ENCODE data around the gene RGL1. TPM values are rescaled to one million over a fixed set of nuclear protein-coding genes. Genes with fewer than 3 reads are reported as not detected.

The RGL1 gene
- total and polyA plus RNA-seq, 2 donors (not counting 1 experiment from before 2014, with no cell fraction given) = 16.2 to 21.4 TPM

GRCh38 chr1:183808296-183809027 lies 3.5 kb downstream of the RGL1 start:
- Histone ChIP-seq H3K9ac (ENCODE audit: insufficient read depth, low read length) (no peak overlapping the region), H2AFZ (ENCODE audit: low read length) (no peak overlapping the region), H3K4me1 (ENCODE audit: control insufficient read depth, extremely low read depth, insufficient read depth, low read length) (peaks cover 34% of the 10 kb centered on the region), H3K27me3 (ENCODE audit: control insufficient read depth, insufficient read depth, low read length) (no peaks in the 10 kb centered on the region), H3K27ac (ENCODE audit: insufficient read depth, low read length) (peak overlapping the region; percentile 63), H3K9me3 (ENCODE audit: control insufficient read depth, insufficient read depth, low read depth, low read length) (no peaks in the 10 kb centered on the region), H3K36me3 (ENCODE audit: control insufficient read depth, insufficient read depth, low read length) (no peaks in the 10 kb centered on the region), H3K4me3 (replicated peaks in 1 of 4; ENCODE audit: control extremely low read depth in 1 of 4, insufficient read depth in 1 of 4, low read depth in 3 of 4, low read length in 4 of 4) (no peak overlapping the region), H3K4me2 (ENCODE audit: extremely low read depth, insufficient read depth, low read length) (peak overlapping the region; percentile 51), H3K79me2 (ENCODE audit: control insufficient read depth, insufficient read depth, low read length) (peaks cover 41% of the 10 kb centered on the region), H4K20me1 (ENCODE audit: control insufficient read depth, extremely low read depth, insufficient read depth, low read length) (no peaks in the 10 kb centered on the region)
- no peak for DNase-seq (ENCODE audit: low read depth in 2 of 2)
- TF ChIP-seq CTCF (conservative IDR thresholded peaks at IDR 0.05 in 1 of 2, IDR thresholded peaks at IDR 0.05 in 1 of 2; ENCODE audit: low read depth in 1 of 2, low read length in 2 of 2) = no peak
- TF ChIP-seq EZH2 (IDR thresholded peaks at IDR 0.05; ENCODE audit: low read length, missing control alignments) = no peak

DNA sequence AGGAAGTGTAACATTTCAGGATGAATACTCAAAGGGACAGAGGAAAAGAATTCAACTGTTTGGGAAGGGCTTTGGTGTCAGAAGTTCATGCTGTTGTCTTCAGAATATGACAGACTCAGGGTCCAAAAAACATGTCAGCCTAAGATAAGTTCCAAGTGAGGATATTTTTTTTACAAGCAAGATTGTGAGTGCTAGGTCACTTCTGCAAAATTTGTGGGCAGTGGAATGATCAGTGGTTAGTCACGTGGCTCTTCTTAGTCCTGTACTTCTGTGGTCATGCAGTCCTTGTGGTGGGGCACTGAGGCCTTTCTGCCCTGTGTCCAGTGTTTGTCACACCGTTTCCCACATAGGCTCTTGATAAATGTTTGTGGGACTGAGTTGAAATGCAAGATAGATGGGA lies 5.2 kb downstream of the RGL1 start:
- peaks cover 49% of the 10 kb centered on the region for H3K79me2 ChIP-seq (ENCODE audit: control insufficient read depth, insufficient read depth, low read length)
- no peaks in the 10 kb centered on the region for H3K36me3 ChIP-seq (ENCODE audit: control insufficient read depth, insufficient read depth, low read length)
- no peak overlapping the region for H3K4me3 ChIP-seq (replicated peaks in 1 of 4; ENCODE audit: control extremely low read depth in 1 of 4, insufficient read depth in 1 of 4, low read depth in 3 of 4, low read length in 4 of 4)
- no peak overlapping the region for H2AFZ ChIP-seq (ENCODE audit: low read length)
- no peaks in the 10 kb centered on the region for H4K20me1 ChIP-seq (ENCODE audit: control insufficient read depth, extremely low read depth, insufficient read depth, low read length)
- H3K9me3 ChIP-seq (ENCODE audit: control insufficient read depth, insufficient read depth, low read depth, low read length) = no peaks in the 10 kb centered on the region
- peak in 1 of 2 donors; percentile 35 for DNase-seq (ENCODE audit: low read depth in 2 of 2)
- no peak overlapping the region for H3K27ac ChIP-seq (ENCODE audit: insufficient read depth, low read length)
- no peak overlapping the region for H3K9ac ChIP-seq (ENCODE audit: insufficient read depth, low read length)
- H3K27me3 ChIP-seq (ENCODE audit: control insufficient read depth, insufficient read depth, low read length) = no peaks in the 10 kb centered on the region
- TF ChIP-seq EZH2 (IDR thresholded peaks at IDR 0.05; ENCODE audit: low read length, missing control alignments) (no peak), CTCF (conservative IDR thresholded peaks at IDR 0.05 in 1 of 2, IDR thresholded peaks at IDR 0.05 in 1 of 2; ENCODE audit: low read depth in 1 of 2, low read length in 2 of 2) (no peak)
- peaks cover 32% of the 10 kb centered on the region for H3K4me1 ChIP-seq (ENCODE audit: control insufficient read depth, extremely low read depth, insufficient read depth, low read length)
- no peak overlapping the region for H3K4me2 ChIP-seq (ENCODE audit: extremely low read depth, insufficient read depth, low read length)

- DNase-seq (ENCODE audit: low read depth in 2 of 2) = no peak
- Histone ChIP-seq H3K4me2 (ENCODE audit: extremely low read depth, insufficient read depth, low read length) (no peak overlapping the region), H4K20me1 (ENCODE audit: control insufficient read depth, extremely low read depth, insufficient read depth, low read length) (no peaks in the 10 kb centered on the region), H3K27ac (ENCODE audit: insufficient read depth, low read length) (no peak overlapping the region), H3K27me3 (ENCODE audit: control insufficient read depth, insufficient read depth, low read length) (no peaks in the 10 kb centered on the region), H3K4me1 (ENCODE audit: control insufficient read depth, extremely low read depth, insufficient read depth, low read length) (peaks cover 32% of the 10 kb centered on the region), H3K9me3 (ENCODE audit: control insufficient read depth, insufficient read depth, low read depth, low read length) (no peaks in the 10 kb centered on the region), H2AFZ (ENCODE audit: low read length) (no peak overlapping the region), H3K4me3 (replicated peaks in 1 of 4; ENCODE audit: control extremely low read depth in 1 of 4, insufficient read depth in 1 of 4, low read depth in 3 of 4, low read length in 4 of 4) (no peak overlapping the region), H3K9ac (ENCODE audit: insufficient read depth, low read length) (no peak overlapping the region), H3K79me2 (ENCODE audit: control insufficient read depth, insufficient read depth, low read length) (peaks cover 53% of the 10 kb centered on the region), H3K36me3 (ENCODE audit: control insufficient read depth, insufficient read depth, low read length) (no peaks in the 10 kb centered on the region)
- TF ChIP-seq CTCF (conservative IDR thresholded peaks at IDR 0.05 in 1 of 2, IDR thresholded peaks at IDR 0.05 in 1 of 2; ENCODE audit: low read depth in 1 of 2, low read length in 2 of 2) = no peak
Observed at GRCh38 chr1:183810756-183811544, 6.0 kb downstream of the RGL1 start.
